ENCODE data around the gene AACS. TPM values are rescaled to one million over a fixed set of nuclear protein-coding genes. Genes with fewer than 3 reads are reported as not detected.

Gene AACS
- total and polyA plus RNA-seq, 10 of the 15 experiments (the other 5 are each of a cell fraction or from before 2014, with no cell fraction given): 10.1 to 34.0 (median 21.1) TPM

GRCh38 chr12:125124320-125124966 is 59.2 kb downstream of the AACS start (continued):
- no peak for TF ChIP-seq RB1 (IDR thresholded peaks at IDR 0.05; ENCODE audit: borderline replicate concordance)

- TF ChIP-seq, protein P1, sequence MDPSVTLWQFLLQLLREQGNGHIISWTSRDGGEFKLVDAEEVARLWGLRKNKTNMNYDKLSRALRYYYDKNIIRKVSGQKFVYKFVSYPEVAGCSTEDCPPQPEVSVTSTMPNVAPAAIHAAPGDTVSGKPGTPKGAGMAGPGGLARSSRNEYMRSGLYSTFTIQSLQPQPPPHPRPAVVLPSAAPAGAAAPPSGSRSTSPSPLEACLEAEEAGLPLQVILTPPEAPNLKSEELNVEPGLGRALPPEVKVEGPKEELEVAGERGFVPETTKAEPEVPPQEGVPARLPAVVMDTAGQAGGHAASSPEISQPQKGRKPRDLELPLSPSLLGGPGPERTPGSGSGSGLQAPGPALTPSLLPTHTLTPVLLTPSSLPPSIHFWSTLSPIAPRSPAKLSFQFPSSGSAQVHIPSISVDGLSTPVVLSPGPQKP (IDR thresholded peaks at IDR 0.05; ENCODE audit: low read depth, low read length): no peak
- TF ChIP-seq RUNX3 (IDR thresholded peaks at IDR 0.05; ENCODE audit: low read length) (no peak), ZNF622 (IDR thresholded peaks at IDR 0.05) (no peak), ZBED1 (IDR thresholded peaks at IDR 0.05; ENCODE audit: borderline replicate concordance) (no peak), BRCA1 (IDR thresholded peaks at IDR 0.05; ENCODE audit: low read depth, low read length) (no peak), MYB (IDR thresholded peaks at IDR 0.05; ENCODE audit: borderline replicate concordance, low read depth, low read length) (no peak), MEF2B (IDR thresholded peaks at IDR 0.05; ENCODE audit: partially characterized antibody, poor library complexity, severe bottlenecking) (no peak), ATF3 (IDR thresholded peaks at IDR 0.05; ENCODE audit: borderline replicate concordance, extremely low read depth, low read depth, low read length) (no peak), NR2C2 (IDR thresholded peaks at IDR 0.05; ENCODE audit: borderline replicate concordance, control insufficient read depth, insufficient read length, low read depth) (no peak), TARDBP (IDR thresholded peaks at IDR 0.05; ENCODE audit: borderline replicate concordance) (no peak)
- Histone ChIP-seq H3K79me2 (ENCODE audit: control insufficient read depth, insufficient read depth, low read length) (no peaks in the 10 kb centered on the region), H3K4me3 (no peak overlapping the region), H2AFZ (ENCODE audit: control insufficient read depth, low read depth, low read length) (no peak overlapping the region), H3K4me2 (ENCODE audit: control insufficient read depth, insufficient read depth) (no peak overlapping the region), H3K9ac (ENCODE audit: control insufficient read depth, insufficient read depth, low read length) (no peak overlapping the region), H3K9me3 (replicated peaks; ENCODE audit: control insufficient read depth, insufficient read depth, low read length) (no peaks in the 10 kb centered on the region), H4K20me1 (ENCODE audit: control insufficient read depth, insufficient read depth) (no peaks in the 10 kb centered on the region), H3K27me3 (replicated peaks in 1 of 2; ENCODE audit: control insufficient read depth in 2 of 2, insufficient read depth in 2 of 2, low read length in 1 of 2) (no peaks in the 10 kb centered on the region), H3K27ac (ENCODE audit: control insufficient read depth, insufficient read depth) (no peak overlapping the region), H3K4me1 (ENCODE audit: control insufficient read depth, insufficient read depth, low read length) (no peaks in the 10 kb centered on the region), H3K36me3 (ENCODE audit: control insufficient read depth in 2 of 2, insufficient read depth in 2 of 2, low read length in 1 of 2) (peaks cover 0 to 4% of the 10 kb centered on the region in 2 experiments; a peak in 2 of 4 replicates)
- intact Hi-C loops (cut with micrococcal nuclease; ENCODE audit: unreplicated experiment) (no loop called here), in situ Hi-C loops (cut with MboI) (no loop called here)
- ChIA-PET CTCF (no interaction called here), RAD21 (ENCODE audit: unreplicated experiment) (no interaction called here), SMC1A (ENCODE audit: uncharacterized antibody, unreplicated experiment) (no interaction called here), POLR2A (no interaction called here)
- FAIRE-seq: no peak
- DNase-seq (ENCODE audit: low read depth, low spot score): no peak
- WGBS (ENCODE audit: insufficient coverage, insufficient replicate concordance, low lambda C conversion rate, missing lambda C conversion rate): 100% methylated on average over 4 of the region's 4 CpGs
- BruUV-seq (replicated peaks): no TSS peak
- no peak for ATAC-seq
Measured at GRCh38 chr12:125125271-125125670, 60.0 kb downstream of the AACS start.
